ENCODE data around the gene DAB1.

GRCh38 chr1:57265104-57265503, 158.8 kb downstream of the DAB1 start:
- TF ChIP-seq POLR2AphosphoS5 (IDR thresholded peaks at IDR 0.05) (no peak), EP300 (IDR thresholded peaks at IDR 0.05; ENCODE audit: low read depth) (no peak), CTCF (IDR thresholded peaks at IDR 0.05) (no peak), POLR2A (IDR thresholded peaks at IDR 0.05) (no peak)

Measured in transverse colon (tissue), 4 donors.